HG03139 (cell line): ENCODE measurements around the gene LRRC47.

ENCODE experiments used
- ATAC-seq: cut with Tn5 transposase; IDR thresholded peaks from one replicate; pipeline ENCODE4 v1.9.1; 2021; ENCODE audit not compliant: unreplicated experiment

The LRRC47 gene

GRCh38 chr1:3733883-3734589 is 62.3 kb downstream of the LRRC47 start:
- ATAC-seq, result no peak

GRCh38 chr1:3733094-3733882 is 63.0 kb downstream of the LRRC47 start:
- no peak for ATAC-seq

GRCh38 chr1:3732434-3733093 is 63.7 kb downstream of the LRRC47 start:
- no peak for ATAC-seq

GRCh38 chr1:3731583-3732433 is 64.5 kb downstream of the LRRC47 start:
- no peak for ATAC-seq

DNA sequence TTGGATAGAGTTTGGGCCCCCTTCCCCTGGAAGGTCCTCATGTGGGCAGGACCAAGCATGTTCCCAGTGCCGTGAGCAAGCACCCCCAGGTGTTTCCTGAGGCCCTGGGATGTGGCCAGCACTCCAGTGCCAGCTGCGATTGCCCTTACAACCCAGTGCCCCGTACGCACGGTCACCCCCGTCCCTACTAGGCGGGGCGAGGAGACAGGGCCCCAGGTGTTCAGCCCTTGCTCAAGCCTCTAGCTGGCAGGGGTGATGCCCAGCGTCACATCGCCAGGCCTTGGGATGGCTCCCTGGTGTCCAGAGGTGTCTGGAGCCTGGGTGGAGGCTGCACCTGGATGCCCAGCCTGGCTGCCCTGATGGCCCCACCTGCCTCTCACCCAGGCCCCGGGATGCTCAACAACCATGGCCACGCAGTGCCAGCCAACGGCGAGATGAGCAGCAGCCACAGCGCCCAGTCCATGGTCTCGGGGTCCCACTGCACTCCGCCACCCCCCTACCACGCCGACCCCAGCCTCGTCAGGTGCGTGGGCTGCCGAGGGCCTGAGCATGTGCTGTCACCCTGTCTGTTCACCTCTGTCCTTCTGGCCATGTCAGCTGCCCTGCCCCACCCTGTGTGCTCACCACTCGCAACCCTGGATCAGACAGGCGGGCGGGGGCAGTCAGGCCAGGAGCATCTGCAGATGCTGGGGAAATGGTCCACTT is 65.6 kb downstream of the LRRC47 start:
- ATAC-seq, result no peak

DNA sequence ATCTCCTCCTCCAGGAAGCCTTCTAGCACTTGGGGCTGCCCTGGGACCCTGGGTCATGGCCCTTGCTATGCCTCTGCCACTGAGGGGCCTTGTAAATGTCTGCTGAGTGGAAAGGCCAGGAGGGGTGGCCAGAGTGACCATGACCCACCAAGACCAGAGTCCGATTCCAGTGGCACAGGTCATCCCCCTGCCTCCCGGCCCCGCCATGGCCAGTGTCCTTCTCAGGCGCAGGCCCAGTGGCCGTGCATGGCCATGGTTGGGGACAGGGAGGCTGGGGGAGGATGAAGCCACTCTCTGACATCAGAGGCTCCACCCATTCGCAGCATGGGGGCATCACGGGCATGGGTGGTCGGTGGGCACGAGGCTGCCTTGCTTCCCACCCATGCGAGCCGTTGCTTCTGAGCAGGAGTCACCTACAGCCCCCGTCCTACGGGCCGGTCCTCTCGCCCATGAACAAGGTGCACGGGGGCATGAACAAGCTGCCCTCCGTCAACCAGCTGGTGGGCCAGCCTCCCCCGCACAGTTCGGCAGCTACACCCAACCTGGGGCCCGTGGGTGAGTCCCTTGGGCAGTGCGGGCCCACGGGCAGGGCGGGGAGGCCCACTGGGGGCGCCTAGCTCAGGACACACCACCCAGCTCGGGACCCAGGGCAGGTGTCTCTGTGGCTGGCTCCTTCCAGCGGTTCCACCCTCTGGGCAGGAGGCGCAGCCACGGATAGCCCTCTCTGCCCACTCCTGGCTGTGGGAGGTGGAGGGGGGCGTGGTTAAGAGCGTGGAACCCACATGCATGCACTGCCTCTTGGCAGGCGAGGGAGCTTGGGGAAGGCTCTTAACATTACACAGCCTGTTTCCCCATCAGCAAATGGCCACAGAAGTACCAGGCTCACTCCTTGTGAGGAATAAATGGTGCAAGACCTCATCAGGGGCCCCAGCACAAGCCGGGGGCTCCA is 66.4 kb downstream of the LRRC47 start:
- no peak for ATAC-seq
